Osteoblast (primary cell): ENCODE data around the gene SOST. TPM values are rescaled to one million over a fixed set of nuclear protein-coding genes. Genes with fewer than 3 reads are reported as not detected.
"Not testable (repeated sequence)": the region's sequence is repeated elsewhere in the genome, so short reads cannot be mapped to it uniquely, and the experiment has no call there.

ENCODE experiments used
- DNase-seq: peaks from one replicate; pipeline ENCODE4 v3.0.0; 2011; ENCODE audit warnings: low spot score, mixed read lengths; ENCODE audit not compliant: insufficient read length; ENCODE audit errors: missing footprints
- H2AFZ ChIP-seq: 2 replicates; pipeline ENCODE4 v1.6.0; 2011; ENCODE audit warnings: mild to moderate bottlenecking, low read length
- H3K27ac ChIP-seq: 2 replicates; pipeline ENCODE4 v1.5.1; 2011; ENCODE audit warnings: mild to moderate bottlenecking, low read depth, low read length, moderate library complexity
- H3K27me3 ChIP-seq: 2 replicates; pipeline ENCODE4 v1.6.0; 2012; ENCODE audit warnings: mild to moderate bottlenecking, control low read depth, inconsistent platforms, low read length, moderate library complexity; ENCODE audit not compliant: insufficient read depth
- H3K36me3 ChIP-seq: 2 replicates; pipeline ENCODE4 v1.5.1; 2011; ENCODE audit warnings: mild to moderate bottlenecking, low read length, control low read depth, moderate library complexity; ENCODE audit not compliant: insufficient read depth
- H3K4me1 ChIP-seq: 2 replicates; pipeline ENCODE4 v1.5.1; 2011; ENCODE audit warnings: mild to moderate bottlenecking, low read length, control low read depth, moderate library complexity; ENCODE audit not compliant: insufficient read depth
- H3K4me2 ChIP-seq: 2 replicates; pipeline ENCODE4 v1.6.0; 2011; ENCODE audit warnings: mild to moderate bottlenecking, low read length; ENCODE audit not compliant: insufficient read depth
- H3K4me3 ChIP-seq: fragments of 200-600 bp; sonication (generic); 3 replicates; pipeline ENCODE4 v1.5.1; 2012; ENCODE audit warnings: mild to moderate bottlenecking, low read length, inconsistent platforms; ENCODE audit not compliant: insufficient read depth
- H3K79me2 ChIP-seq: 2 replicates; pipeline ENCODE4 v1.6.0; 2012; ENCODE audit warnings: mild to moderate bottlenecking, low read length, control low read depth, inconsistent platforms; ENCODE audit not compliant: insufficient read depth
- H3K9me3 ChIP-seq: 2 replicates; pipeline ENCODE4 v1.5.1; 2011; ENCODE audit warnings: low read depth, low read length, control low read depth
- H4K20me1 ChIP-seq: 2 replicates; pipeline ENCODE4 v1.6.0; 2012; ENCODE audit warnings: mild to moderate bottlenecking, low read length, control low read depth; ENCODE audit not compliant: insufficient read depth
- CTCF ChIP-seq: IDR thresholded peaks from 2 replicates; pipeline ENCODE4 v1.5.1; 2011; ENCODE audit warnings: mild to moderate bottlenecking, low read depth, low read length, moderate library complexity; ENCODE audit errors: extremely low read depth
- total RNA-seq: library from RNA; depleted of rRNA; stranded (reverse); fragments of >200 nt; gene quantifications from 2 replicates; pipeline ENCODE4 v1.2.3, GENCODE V29; 2012

The SOST gene
- total RNA-seq, 1 donor = not detected

DNA sequence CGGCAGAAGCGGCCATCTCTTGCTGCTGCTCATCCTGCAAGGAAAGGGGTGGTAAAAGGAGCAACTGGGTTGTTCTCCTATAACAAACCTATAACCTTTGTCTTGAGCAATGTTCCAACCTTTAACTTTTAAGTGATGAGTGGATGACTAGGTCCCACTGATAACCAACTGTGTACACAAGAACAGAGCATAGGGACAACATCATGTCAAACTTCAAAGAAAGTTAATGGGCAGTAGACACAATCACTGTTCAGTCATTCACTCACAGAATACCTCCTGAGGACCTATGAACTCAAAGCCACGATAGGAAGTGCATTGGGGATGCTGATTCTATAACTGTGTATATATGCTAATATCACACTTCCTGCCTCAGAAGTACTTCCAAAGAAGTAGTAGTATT is 43.3 kb upstream of the SOST start:
- DNase-seq = no peak
- Histone ChIP-seq H3K9me3 (no peaks in the 10 kb centered on the region), H3K4me2 (no peak overlapping the region), H2AFZ (no peak overlapping the region), H3K4me1 (peaks cover 6% of the 10 kb centered on the region), H4K20me1 (no peaks in the 10 kb centered on the region), H3K27ac (no peak overlapping the region), H3K79me2 (no peaks in the 10 kb centered on the region), H3K4me3 (no peak overlapping the region), H3K27me3 (no peaks in the 10 kb centered on the region), H3K36me3 (peaks cover 15% of the 10 kb centered on the region)
- TF ChIP-seq CTCF = no peak

- no peak overlapping the region for H3K4me2 ChIP-seq
- H3K27ac ChIP-seq = no peak overlapping the region
- peaks cover 6% of the 10 kb centered on the region for H3K4me1 ChIP-seq
- no peaks in the 10 kb centered on the region for H3K9me3 ChIP-seq
- no peak for TF ChIP-seq CTCF
- no peaks in the 10 kb centered on the region for H3K79me2 ChIP-seq
- H2AFZ ChIP-seq = no peak overlapping the region
- H3K27me3 ChIP-seq = no peaks in the 10 kb centered on the region
- H3K4me3 ChIP-seq = no peak overlapping the region
- H4K20me1 ChIP-seq = no peaks in the 10 kb centered on the region
- peaks cover 11% of the 10 kb centered on the region for H3K36me3 ChIP-seq
- no peak for DNase-seq
These were observed 42.1 kb upstream of the SOST start for GRCh38 chr17:43800736-43801135.

DNA sequence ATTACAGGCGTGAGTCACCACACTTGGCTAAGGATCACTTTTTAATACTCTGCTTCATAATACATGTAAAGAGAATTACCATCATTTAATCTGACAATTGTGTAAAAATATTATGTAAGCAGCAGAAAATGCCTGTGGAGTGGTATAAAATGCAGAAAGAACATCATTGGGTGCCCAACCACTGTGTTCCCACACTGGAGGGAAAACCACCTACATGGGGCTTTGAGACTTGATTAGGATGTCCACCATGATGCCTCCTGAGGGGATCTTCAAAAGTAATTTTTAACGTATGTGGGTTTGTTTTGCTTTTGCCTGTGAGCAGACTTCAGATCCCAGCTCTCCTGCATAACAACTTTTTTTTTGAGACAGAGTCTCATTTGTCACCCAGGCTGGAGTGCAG is 40.5 kb upstream of the SOST start:
- H3K27ac ChIP-seq = no peak overlapping the region
- H4K20me1 ChIP-seq = no peaks in the 10 kb centered on the region
- no peak overlapping the region for H3K4me3 ChIP-seq
- DNase-seq = no peak
- no peak overlapping the region for H3K4me2 ChIP-seq
- H3K36me3 ChIP-seq = peaks cover 11% of the 10 kb centered on the region
- no peaks in the 10 kb centered on the region for H3K9me3 ChIP-seq
- H2AFZ ChIP-seq = no peak overlapping the region
- no peak for TF ChIP-seq CTCF
- H3K27me3 ChIP-seq = no peaks in the 10 kb centered on the region
- H3K4me1 ChIP-seq = peaks cover 6% of the 10 kb centered on the region
- no peaks in the 10 kb centered on the region for H3K79me2 ChIP-seq

DNA sequence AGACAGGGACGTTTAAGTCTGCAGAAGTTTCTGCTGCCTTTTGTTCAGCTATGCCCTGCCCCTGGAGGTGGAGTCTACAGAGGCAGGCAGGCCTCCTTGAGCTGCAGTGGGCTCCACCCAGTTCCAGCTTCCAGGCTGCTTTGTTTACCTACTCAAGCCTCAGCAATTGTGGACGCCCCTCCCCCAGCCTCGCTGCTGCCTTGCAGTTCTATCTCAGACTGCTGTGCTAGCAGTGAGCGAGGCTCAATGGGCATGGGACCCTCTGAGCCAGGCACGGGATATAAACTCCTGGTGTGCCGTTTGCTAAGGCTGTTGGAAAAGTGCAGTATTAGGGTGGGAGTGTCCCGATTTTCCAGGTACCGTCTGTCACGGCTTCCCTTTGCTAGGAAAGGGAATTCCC is 39.4 kb upstream of the SOST start:
- not testable (repeated sequence) for H3K79me2 ChIP-seq, H3K9me3 ChIP-seq, DNase-seq, H3K27me3 ChIP-seq, H3K4me1 ChIP-seq, H2AFZ ChIP-seq, H3K4me2 ChIP-seq, H3K4me3 ChIP-seq, H3K27ac ChIP-seq, H4K20me1 ChIP-seq
- H3K36me3 ChIP-seq = peaks cover 11% of the 10 kb centered on the region

GRCh38 chr17:43792668-43793067 is 34.1 kb upstream of the SOST start:
- not testable (repeated sequence) for H3K4me1 ChIP-seq, H4K20me1 ChIP-seq, H2AFZ ChIP-seq, H3K36me3 ChIP-seq, H3K4me3 ChIP-seq, H3K9me3 ChIP-seq, H3K4me2 ChIP-seq, H3K27ac ChIP-seq, DNase-seq, H3K79me2 ChIP-seq, H3K27me3 ChIP-seq
